ENCODE results near the gene KCNJ6. TPM values are rescaled to one million over a fixed set of nuclear protein-coding genes. Genes with fewer than 3 reads are reported as not detected.

Gene KCNJ6
- total RNA-seq, 1 experiment from 2014 or later: not detected

DNA sequence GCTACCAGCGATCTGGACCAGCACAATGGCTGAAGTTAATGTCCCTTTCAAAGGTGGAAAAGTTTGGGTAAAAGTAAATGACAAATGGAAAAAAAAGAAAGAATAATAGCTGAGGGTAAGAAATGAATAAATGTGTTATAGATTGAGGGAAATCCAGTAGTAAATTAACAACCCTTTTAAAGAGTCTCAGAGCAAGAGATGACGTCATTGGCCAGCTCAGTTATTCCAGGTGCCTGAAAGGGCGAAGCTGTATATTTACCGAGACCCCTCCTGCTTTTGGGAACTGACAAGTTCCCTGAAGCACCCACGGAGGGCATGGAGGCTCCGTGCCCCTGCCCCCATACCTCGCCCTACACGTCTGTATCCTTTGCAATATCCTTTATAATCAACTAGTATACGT, 40.5 kb upstream of the KCNJ6 start:
- H3K4me1 ChIP-seq (ENCODE audit: insufficient read depth, low read length, poor library complexity, severe bottlenecking): no peaks in the 10 kb centered on the region
- DNase-seq (ENCODE audit: low spot score): no peak
- H3K27me3 ChIP-seq (replicated peaks; ENCODE audit: insufficient read depth, low read depth, low read length, poor library complexity): peaks cover 61% of the 10 kb centered on the region
- BruUV-seq (replicated peaks): no TSS peak
- H3K9me3 ChIP-seq (ENCODE audit: low read depth, low read length, poor library complexity, severe bottlenecking): no peaks in the 10 kb centered on the region
- H3K4me3 ChIP-seq (ENCODE audit: low read depth, low read length, poor library complexity, severe bottlenecking): no peak overlapping the region
- TF ChIP-seq CTCF (conservative IDR thresholded peaks at IDR 0.05; ENCODE audit: low read depth, low read length) (no peak), EZH2 (IDR thresholded peaks at IDR 0.05; ENCODE audit: borderline replicate concordance, low read depth, low read length, poor library complexity, severe bottlenecking) (no peak)
- H3K36me3 ChIP-seq (ENCODE audit: insufficient read depth, low read length, poor library complexity, severe bottlenecking): no peaks in the 10 kb centered on the region
- ChIA-PET CTCF (no interaction called here), POLR2A (ENCODE audit: low non-redundant PET) (no interaction called here)
- H3K27ac ChIP-seq (ENCODE audit: low read depth, low read length, poor library complexity, severe bottlenecking): no peak overlapping the region
- intact Hi-C loops (cut with micrococcal nuclease; ENCODE audit: unreplicated experiment): no loop called here

- no peaks in the 10 kb centered on the region for H3K36me3 ChIP-seq (ENCODE audit: insufficient read depth, low read length, poor library complexity, severe bottlenecking)
- intact Hi-C loops (cut with micrococcal nuclease; ENCODE audit: unreplicated experiment): no loop called here
- H3K27ac ChIP-seq (ENCODE audit: low read depth, low read length, poor library complexity, severe bottlenecking): no peak overlapping the region
- no peak for TF ChIP-seq EZH2 (IDR thresholded peaks at IDR 0.05; ENCODE audit: borderline replicate concordance, low read depth, low read length, poor library complexity, severe bottlenecking)
- TF ChIP-seq CTCF (conservative IDR thresholded peaks at IDR 0.05; ENCODE audit: low read depth, low read length): no peak
- CTCF ChIA-PET: no interaction called here
- no peaks in the 10 kb centered on the region for H3K4me1 ChIP-seq (ENCODE audit: insufficient read depth, low read length, poor library complexity, severe bottlenecking)
- DNase-seq (ENCODE audit: low spot score): no peak
- no peaks in the 10 kb centered on the region for H3K9me3 ChIP-seq (ENCODE audit: low read depth, low read length, poor library complexity, severe bottlenecking)
- BruUV-seq (replicated peaks): no TSS peak
- POLR2A ChIA-PET (ENCODE audit: low non-redundant PET): no interaction called here
- H3K4me3 ChIP-seq (ENCODE audit: low read depth, low read length, poor library complexity, severe bottlenecking): no peak overlapping the region
- peaks cover 6% of the 10 kb centered on the region for H3K27me3 ChIP-seq (replicated peaks; ENCODE audit: insufficient read depth, low read depth, low read length, poor library complexity)
Measured at GRCh38 chr21:37945036-37945435, 28.8 kb upstream of the KCNJ6 start.

- BruUV-seq (replicated peaks): no TSS peak
- CTCF ChIA-PET: no interaction called here
- intact Hi-C loops (cut with micrococcal nuclease; ENCODE audit: unreplicated experiment): no loop called here
Measured at GRCh38 chr21:37944496-37944895, 28.2 kb upstream of the KCNJ6 start.

More at GRCh38 chr21:37944496-37944895, 28.2 kb upstream of the KCNJ6 start:
- no peaks in the 10 kb centered on the region for H3K4me1 ChIP-seq (ENCODE audit: insufficient read depth, low read length, poor library complexity, severe bottlenecking)
- no peak overlapping the region for H3K4me3 ChIP-seq (ENCODE audit: low read depth, low read length, poor library complexity, severe bottlenecking)
- TF ChIP-seq CTCF (conservative IDR thresholded peaks at IDR 0.05; ENCODE audit: low read depth, low read length) (no peak), EZH2 (IDR thresholded peaks at IDR 0.05; ENCODE audit: borderline replicate concordance, low read depth, low read length, poor library complexity, severe bottlenecking) (no peak)
- no peak overlapping the region for H3K27ac ChIP-seq (ENCODE audit: low read depth, low read length, poor library complexity, severe bottlenecking)
- POLR2A ChIA-PET (ENCODE audit: low non-redundant PET): no interaction called here
- H3K36me3 ChIP-seq (ENCODE audit: insufficient read depth, low read length, poor library complexity, severe bottlenecking): no peaks in the 10 kb centered on the region
- no peak for DNase-seq (ENCODE audit: low spot score)
- no peaks in the 10 kb centered on the region for H3K9me3 ChIP-seq (ENCODE audit: low read depth, low read length, poor library complexity, severe bottlenecking)
- peaks cover 6% of the 10 kb centered on the region for H3K27me3 ChIP-seq (replicated peaks; ENCODE audit: insufficient read depth, low read depth, low read length, poor library complexity)

Measured in A673 (cell line).